Hepatocyte (in vitro differentiated cells): ENCODE results near the gene CYP2A7.
"Not testable (repeated sequence)": the region's sequence is repeated elsewhere in the genome, so short reads cannot be mapped to it uniquely, and the experiment has no call there.

Experiments used
- CTCF ChIP-seq: fragments of 200-600 bp; sonication (generic); IDR thresholded peaks from 2 replicates; pipeline ENCODE4 v1.5.1; 2016; ENCODE audit warnings: antibody characterized with exemption, mild to moderate bottlenecking; ENCODE audit not compliant: poor library complexity
- EZH2 ChIP-seq: fragments of 200-600 bp; sonication (generic); IDR thresholded peaks from 2 replicates; pipeline ENCODE4 v1.6.1; 2016; ENCODE audit warnings: antibody characterized with exemption, mild to moderate bottlenecking, borderline replicate concordance
- EZH2phosphoT487 ChIP-seq: fragments of 200-600 bp; sonication (generic); IDR thresholded peaks from one replicate; pipeline ENCODE4 v1.6.1; 2018; ENCODE audit warnings: antibody characterized with exemption, mild to moderate bottlenecking, low read depth, moderate library complexity; ENCODE audit not compliant: unreplicated experiment, severe bottlenecking

GRCh38 chr19:40825460-40826095 is 56.5 kb downstream of the CYP2A7 start:
- not testable (repeated sequence) for TF ChIP-seq CTCF, EZH2, EZH2phosphoT487
